ENCODE data around the gene GTF2H3. TPM values are rescaled to one million over a fixed set of nuclear protein-coding genes. Genes with fewer than 3 reads are reported as not detected.
A peak's percentile ranks its signal among the peaks of the same experiment; 100 is the strongest.

Gene GTF2H3
- total RNA-seq, 1 experiment from 2014 or later = 72.3 TPM

GRCh38 chr12:123617580-123617979 lies 16.0 kb upstream of the GTF2H3 start:
- Histone ChIP-seq H2AFZ (ENCODE audit: low read length) (no peak overlapping the region), H4K20me1 (ENCODE audit: insufficient read depth, low read depth, low read length) (peaks cover 4% of the 10 kb centered on the region), H3K9me2 (replicated peaks; ENCODE audit: insufficient read depth, low read length) (no peaks in the 10 kb centered on the region), H3K9me3 (ENCODE audit: low read length) (no peaks in the 10 kb centered on the region), H3K4me3 (ENCODE audit: low read length) (no peak overlapping the region), H3K79me2 (ENCODE audit: low read length) (0 out of 2 replicates have a peak, but pooled peaks cover 4% of the 10 kb centered on the region), H3K36me3 (ENCODE audit: insufficient read depth, low read length) (peaks cover 55% of the 10 kb centered on the region), H3K9ac (ENCODE audit: low read length) (no peak overlapping the region), H3K27me3 (ENCODE audit: low read length) (no peaks in the 10 kb centered on the region), H3K27ac (ENCODE audit: low read length) (no peak overlapping the region), H3K4me2 (ENCODE audit: low read depth, low read length, poor library complexity, severe bottlenecking) (no peak overlapping the region), H3K4me1 (ENCODE audit: low read length) (no peaks in the 10 kb centered on the region)
- no peak for DNase-seq

- Histone ChIP-seq H3K4me2 (ENCODE audit: low read depth, low read length, poor library complexity, severe bottlenecking) (no peak overlapping the region), H3K4me3 (ENCODE audit: low read length) (no peak overlapping the region), H4K20me1 (ENCODE audit: insufficient read depth, low read depth, low read length) (peaks cover 4% of the 10 kb centered on the region; the same call in 1 of the 2 replicates), H3K9me2 (replicated peaks; ENCODE audit: insufficient read depth, low read length) (no peaks in the 10 kb centered on the region), H3K4me1 (ENCODE audit: low read length) (no peaks in the 10 kb centered on the region), H3K36me3 (ENCODE audit: insufficient read depth, low read length) (peaks cover 54% of the 10 kb centered on the region), H3K9me3 (ENCODE audit: low read length) (no peaks in the 10 kb centered on the region), H3K79me2 (ENCODE audit: low read length) (0 out of 2 replicates have a peak, but pooled peaks cover 4% of the 10 kb centered on the region), H3K27me3 (ENCODE audit: low read length) (no peaks in the 10 kb centered on the region), H3K27ac (ENCODE audit: low read length) (no peak overlapping the region), H3K9ac (ENCODE audit: low read length) (no peak overlapping the region), H2AFZ (ENCODE audit: low read length) (no peak overlapping the region)
- DNase-seq = no peak
These were observed 12.5 kb upstream of the GTF2H3 start for GRCh38 chr12:123621101-123621500.

GRCh38 chr12:123621619-123622530 lies 11.8 kb upstream of the GTF2H3 start:
- no peak overlapping the region for H3K27ac ChIP-seq (ENCODE audit: low read length)
- H3K27me3 ChIP-seq (ENCODE audit: low read length) = no peaks in the 10 kb centered on the region
- no peak overlapping the region for H2AFZ ChIP-seq (ENCODE audit: low read length)
- peaks cover 54% of the 10 kb centered on the region for H3K36me3 ChIP-seq (ENCODE audit: insufficient read depth, low read length)
- no peaks in the 10 kb centered on the region for H3K4me1 ChIP-seq (ENCODE audit: low read length)
- DNase-seq = no peak
- H3K9me3 ChIP-seq (ENCODE audit: low read length) = no peaks in the 10 kb centered on the region
- H3K4me2 ChIP-seq (ENCODE audit: low read depth, low read length, poor library complexity, severe bottlenecking) = no peak overlapping the region
- no peak overlapping the region for H3K4me3 ChIP-seq (ENCODE audit: low read length)
- 0 out of 2 replicates have a peak, but pooled peaks cover 4% of the 10 kb centered on the region for H3K79me2 ChIP-seq (ENCODE audit: low read length)
- H3K9ac ChIP-seq (ENCODE audit: low read length) = no peak overlapping the region
- H3K9me2 ChIP-seq (replicated peaks; ENCODE audit: insufficient read depth, low read length) = no peaks in the 10 kb centered on the region
- H4K20me1 ChIP-seq (ENCODE audit: insufficient read depth, low read depth, low read length) = peaks cover 4% of the 10 kb centered on the region; the same call in 1 of the 2 replicates

GRCh38 chr12:123634142-123634561 lies 523 bp downstream of the GTF2H3 start:
- Histone ChIP-seq H3K4me3 (ENCODE audit: low read length) (peak overlapping the region; percentile 94), H3K27ac (ENCODE audit: low read length) (peak overlapping the region; percentile 69), H3K4me1 (ENCODE audit: low read length) (peaks cover 13% of the 10 kb centered on the region), H2AFZ (ENCODE audit: low read length) (no peak overlapping the region), H3K9ac (ENCODE audit: low read length) (peak overlapping the region; percentile 93), H3K79me2 (ENCODE audit: low read length) (peaks cover 60% of the 10 kb centered on the region), H3K4me2 (ENCODE audit: low read depth, low read length, poor library complexity, severe bottlenecking) (peak overlapping the region; percentile 86), H3K27me3 (ENCODE audit: low read length) (no peaks in the 10 kb centered on the region), H3K9me2 (replicated peaks; ENCODE audit: insufficient read depth, low read length) (no peaks in the 10 kb centered on the region), H3K9me3 (ENCODE audit: low read length) (no peaks in the 10 kb centered on the region), H4K20me1 (ENCODE audit: insufficient read depth, low read depth, low read length) (no peaks in the 10 kb centered on the region), H3K36me3 (ENCODE audit: insufficient read depth, low read length) (peaks cover 17% of the 10 kb centered on the region; the same call in 1 of the 2 replicates)
- DNase-seq = peak; percentile 51

GRCh38 chr12:123643911-123644310 lies 10.3 kb downstream of the GTF2H3 start:
- H3K4me3 ChIP-seq (ENCODE audit: low read length) = no peak overlapping the region
- H3K36me3 ChIP-seq (ENCODE audit: insufficient read depth, low read length) = peaks cover 37% of the 10 kb centered on the region
- H3K4me1 ChIP-seq (ENCODE audit: low read length) = peaks cover 2% of the 10 kb centered on the region; the same call in 1 of the 2 replicates
- H3K9me3 ChIP-seq (ENCODE audit: low read length) = no peaks in the 10 kb centered on the region
- no peak overlapping the region for H2AFZ ChIP-seq (ENCODE audit: low read length)
- H3K79me2 ChIP-seq (ENCODE audit: low read length) = peaks cover 56% of the 10 kb centered on the region
- no peaks in the 10 kb centered on the region for H4K20me1 ChIP-seq (ENCODE audit: insufficient read depth, low read depth, low read length)
- no peak overlapping the region for H3K9ac ChIP-seq (ENCODE audit: low read length)
- DNase-seq = no peak
- H3K9me2 ChIP-seq (replicated peaks; ENCODE audit: insufficient read depth, low read length) = no peaks in the 10 kb centered on the region
- no peaks in the 10 kb centered on the region for H3K27me3 ChIP-seq (ENCODE audit: low read length)
- no peak overlapping the region for H3K4me2 ChIP-seq (ENCODE audit: low read depth, low read length, poor library complexity, severe bottlenecking)
- no peak overlapping the region for H3K27ac ChIP-seq (ENCODE audit: low read length)

GRCh38 chr12:123645380-123645779 lies 11.8 kb downstream of the GTF2H3 start:
- H3K9ac ChIP-seq (ENCODE audit: low read length) = no peak overlapping the region
- H3K4me1 ChIP-seq (ENCODE audit: low read length) = peaks cover 2% of the 10 kb centered on the region; the same call in 1 of the 2 replicates
- H3K9me2 ChIP-seq (replicated peaks; ENCODE audit: insufficient read depth, low read length) = no peaks in the 10 kb centered on the region
- peaks cover 39% of the 10 kb centered on the region for H3K36me3 ChIP-seq (ENCODE audit: insufficient read depth, low read length)
- H2AFZ ChIP-seq (ENCODE audit: low read length) = no peak overlapping the region
- DNase-seq = no peak
- no peaks in the 10 kb centered on the region for H3K27me3 ChIP-seq (ENCODE audit: low read length)
- H3K4me3 ChIP-seq (ENCODE audit: low read length) = no peak overlapping the region
- H3K9me3 ChIP-seq (ENCODE audit: low read length) = no peaks in the 10 kb centered on the region
- no peak overlapping the region for H3K27ac ChIP-seq (ENCODE audit: low read length)
- H3K79me2 ChIP-seq (ENCODE audit: low read length) = peaks cover 55% of the 10 kb centered on the region
- no peak overlapping the region for H3K4me2 ChIP-seq (ENCODE audit: low read depth, low read length, poor library complexity, severe bottlenecking)
- H4K20me1 ChIP-seq (ENCODE audit: insufficient read depth, low read depth, low read length) = no peaks in the 10 kb centered on the region

GRCh38 chr12:123645878-123646277 lies 12.2 kb downstream of the GTF2H3 start:
- Histone ChIP-seq H3K36me3 (ENCODE audit: insufficient read depth, low read length) (peaks cover 44% of the 10 kb centered on the region), H3K4me2 (ENCODE audit: low read depth, low read length, poor library complexity, severe bottlenecking) (no peak overlapping the region), H3K27ac (ENCODE audit: low read length) (no peak overlapping the region), H3K4me3 (ENCODE audit: low read length) (no peak overlapping the region), H4K20me1 (ENCODE audit: insufficient read depth, low read depth, low read length) (no peaks in the 10 kb centered on the region), H2AFZ (ENCODE audit: low read length) (no peak overlapping the region), H3K4me1 (ENCODE audit: low read length) (peaks cover 2% of the 10 kb centered on the region; the same call in 1 of the 2 replicates), H3K27me3 (ENCODE audit: low read length) (no peaks in the 10 kb centered on the region), H3K9me3 (ENCODE audit: low read length) (no peaks in the 10 kb centered on the region), H3K9me2 (replicated peaks; ENCODE audit: insufficient read depth, low read length) (no peaks in the 10 kb centered on the region), H3K9ac (ENCODE audit: low read length) (no peak overlapping the region), H3K79me2 (ENCODE audit: low read length) (peaks cover 52% of the 10 kb centered on the region)
- no peak for DNase-seq

- no peak for DNase-seq
- no peak overlapping the region for H3K27ac ChIP-seq (ENCODE audit: low read length)
- no peaks in the 10 kb centered on the region for H4K20me1 ChIP-seq (ENCODE audit: insufficient read depth, low read depth, low read length)
- H3K36me3 ChIP-seq (ENCODE audit: insufficient read depth, low read length) = peaks cover 50% of the 10 kb centered on the region
- H3K27me3 ChIP-seq (ENCODE audit: low read length) = no peaks in the 10 kb centered on the region
- H3K4me1 ChIP-seq (ENCODE audit: low read length) = no peaks in the 10 kb centered on the region; the same call in 1 of the 2 replicates
- no peaks in the 10 kb centered on the region for H3K9me3 ChIP-seq (ENCODE audit: low read length)
- no peak overlapping the region for H3K9ac ChIP-seq (ENCODE audit: low read length)
- H3K4me3 ChIP-seq (ENCODE audit: low read length) = no peak overlapping the region
- H3K79me2 ChIP-seq (ENCODE audit: low read length) = peaks cover 39% of the 10 kb centered on the region
- no peak overlapping the region for H2AFZ ChIP-seq (ENCODE audit: low read length)
- no peak overlapping the region for H3K4me2 ChIP-seq (ENCODE audit: low read depth, low read length, poor library complexity, severe bottlenecking)
- no peaks in the 10 kb centered on the region for H3K9me2 ChIP-seq (replicated peaks; ENCODE audit: insufficient read depth, low read length)
These were observed 14.8 kb downstream of the GTF2H3 start for GRCh38 chr12:123648401-123648800.
